HS-27A (cell line): Measurements from ENCODE around the gene HSD17B4.
"Not testable (repeated sequence)": the region's sequence is repeated elsewhere in the genome, so short reads cannot be mapped to it uniquely, and the experiment has no call there.

Experiments used
- DNase-seq: peaks from one replicate; pipeline ENCODE4 v3.0.0-alpha.2; 2012; ENCODE audit warnings: low read depth, missing footprints

HSD17B4 gene

GRCh38 chr5:119480629-119481028, 28.3 kb downstream of the HSD17B4 start:
- DNase-seq: not testable (repeated sequence)

DNA sequence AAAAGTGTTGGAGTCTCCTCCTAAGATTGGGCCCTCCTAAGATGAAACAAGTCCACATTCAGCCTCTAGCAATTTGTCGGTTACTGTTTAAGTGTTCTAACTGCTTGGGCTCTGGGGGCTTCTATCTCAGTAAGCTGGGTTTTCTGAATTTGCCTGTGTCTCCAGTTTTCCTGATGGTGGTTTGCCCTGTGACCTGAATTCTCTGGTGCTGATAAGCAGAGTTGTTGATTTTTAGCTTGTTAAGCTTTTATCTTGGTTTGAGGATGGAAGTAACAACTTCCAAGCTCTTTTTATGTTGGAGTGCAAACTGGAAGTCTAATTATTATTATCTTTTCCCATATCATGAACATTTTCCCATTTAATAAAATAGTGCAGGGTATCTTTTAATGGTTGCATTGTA, 30.9 kb downstream of the HSD17B4 start:
- DNase-seq: no peak

DNA sequence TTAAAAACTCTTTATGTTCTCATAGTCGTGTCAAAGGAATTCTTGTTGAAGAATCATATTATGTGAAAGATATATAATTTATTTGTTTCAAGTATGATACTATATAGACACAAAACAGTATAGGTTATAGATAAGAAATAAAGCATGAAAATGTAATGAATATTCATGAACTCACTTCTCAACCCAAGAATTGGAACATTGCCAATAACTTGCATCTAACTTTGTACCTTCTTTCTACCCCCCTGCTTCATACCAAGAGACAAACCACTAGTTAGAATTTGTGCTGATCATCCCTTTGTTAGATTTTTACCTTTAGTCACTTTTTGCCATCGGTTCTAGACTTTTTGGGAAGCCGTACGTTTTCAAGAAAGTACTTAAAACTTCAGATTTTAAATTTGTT, 32.6 kb downstream of the HSD17B4 start:
- DNase-seq: no peak

- no peak for DNase-seq
Measured at GRCh38 chr5:119501671-119502179, 49.4 kb downstream of the HSD17B4 start.

DNA sequence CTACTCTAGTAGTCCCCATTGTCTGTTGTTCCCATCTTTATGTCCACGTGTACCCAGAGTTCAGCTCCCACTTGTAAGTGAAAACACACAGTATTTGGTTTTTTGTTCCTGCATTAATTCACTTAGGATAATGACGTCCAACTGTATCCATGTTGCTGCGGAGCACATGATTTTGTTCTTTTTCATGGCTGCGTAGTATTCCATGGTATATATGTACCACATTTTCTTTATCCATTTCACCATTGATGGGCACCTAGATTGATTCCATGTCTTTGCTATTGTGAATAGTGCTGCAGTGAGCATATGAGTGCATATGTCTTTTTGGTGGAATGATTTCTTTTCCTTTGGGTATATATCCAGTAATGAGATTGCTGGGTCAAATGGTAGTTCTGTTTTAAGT, 51.6 kb downstream of the HSD17B4 start:
- DNase-seq: not testable (repeated sequence)

- no peak for DNase-seq
Measured at GRCh38 chr5:119512277-119512676, 60.0 kb downstream of the HSD17B4 start.

DNA sequence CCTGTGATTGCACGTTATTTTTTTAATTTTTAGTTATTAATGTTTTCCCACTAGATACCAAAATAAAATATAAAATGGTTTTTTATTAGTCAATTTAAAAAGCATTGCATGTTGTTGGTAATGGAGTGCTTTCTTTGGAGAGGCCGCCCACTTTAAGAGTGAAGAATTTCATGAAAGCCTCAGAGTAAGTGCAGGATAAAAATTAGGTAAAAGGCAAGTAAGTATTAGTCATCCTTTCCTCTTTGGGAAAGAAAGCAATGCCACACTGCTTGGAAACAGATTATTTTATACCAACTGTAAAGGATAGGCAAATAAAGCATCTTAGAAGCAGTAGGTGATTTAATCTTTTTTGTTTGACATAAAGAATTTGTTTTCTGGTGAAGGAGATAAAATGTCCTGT, 62.9 kb downstream of the HSD17B4 start:
- DNase-seq: no peak

GRCh38 chr5:119517115-119517514, 64.8 kb downstream of the HSD17B4 start:
- DNase-seq: not testable (repeated sequence)

GRCh38 chr5:119521232-119521631, 68.9 kb downstream of the HSD17B4 start:
- no peak for DNase-seq

DNA sequence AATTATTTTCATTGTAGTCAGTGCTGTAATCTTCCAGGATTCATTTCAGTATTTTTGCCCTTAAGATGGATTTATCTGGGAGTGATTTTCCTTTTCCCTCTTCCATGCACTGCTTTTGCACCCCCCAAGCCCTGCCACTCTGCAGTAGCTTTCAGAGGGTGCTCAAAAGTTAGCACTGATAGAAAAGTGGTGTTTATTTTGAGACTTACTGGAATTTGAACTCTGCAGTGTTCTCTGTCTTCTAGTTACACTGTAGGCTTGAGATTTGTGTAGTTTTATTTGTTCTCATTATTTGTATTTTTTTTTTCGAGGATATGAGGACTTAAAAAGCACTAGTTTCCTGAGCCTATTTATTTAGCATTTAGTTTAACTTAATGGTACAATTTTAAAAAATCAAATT, 70.5 kb downstream of the HSD17B4 start:
- DNase-seq: no peak

DNA sequence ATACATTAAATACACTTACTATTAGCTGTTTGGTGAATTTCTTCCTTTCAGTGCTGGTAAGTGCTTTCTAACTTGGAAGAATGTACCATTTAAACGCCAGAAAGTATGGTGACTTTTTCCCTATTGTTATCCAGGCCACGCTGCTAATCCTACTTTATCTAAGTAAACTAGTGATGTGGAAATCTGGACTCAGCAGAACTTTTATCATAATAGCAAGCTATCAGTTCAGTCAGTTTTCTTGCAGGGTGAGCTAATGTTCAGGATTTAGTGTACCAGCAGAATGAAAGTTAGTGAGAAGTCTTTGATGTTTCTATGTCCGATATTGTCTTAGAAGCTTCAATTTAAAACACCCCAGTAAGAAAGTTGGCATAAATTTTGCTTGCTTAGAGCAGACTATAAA, 72.2 kb downstream of the HSD17B4 start:
- DNase-seq: no peak

DNA sequence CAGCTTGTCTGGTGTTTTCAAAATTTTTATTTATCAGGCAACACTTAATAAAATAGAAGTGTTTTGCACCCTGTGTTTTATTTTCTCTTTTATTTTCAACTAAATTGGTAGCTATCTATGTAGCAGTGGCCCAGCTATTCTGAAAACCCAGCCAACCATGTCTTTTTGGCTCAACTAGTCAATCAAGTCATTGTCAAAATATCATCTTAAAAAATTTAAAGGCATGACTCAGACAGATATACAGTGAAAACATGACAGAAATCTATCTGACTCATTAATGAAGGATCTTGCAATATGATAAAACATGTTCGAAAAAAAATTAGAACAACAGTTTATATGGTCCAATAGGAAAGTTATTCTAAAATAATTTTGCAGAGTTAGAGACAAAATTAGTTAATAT, 75.1 kb downstream of the HSD17B4 start:
- DNase-seq: peak; percentile 17

- DNase-seq: no peak
Measured at GRCh38 chr5:119529811-119530210, 77.5 kb downstream of the HSD17B4 start.

- no peak for DNase-seq
Measured at GRCh38 chr5:119532637-119533036, 80.3 kb downstream of the HSD17B4 start.

- no peak for DNase-seq
Measured at GRCh38 chr5:119537704-119538103, 85.4 kb downstream of the HSD17B4 start.

DNA sequence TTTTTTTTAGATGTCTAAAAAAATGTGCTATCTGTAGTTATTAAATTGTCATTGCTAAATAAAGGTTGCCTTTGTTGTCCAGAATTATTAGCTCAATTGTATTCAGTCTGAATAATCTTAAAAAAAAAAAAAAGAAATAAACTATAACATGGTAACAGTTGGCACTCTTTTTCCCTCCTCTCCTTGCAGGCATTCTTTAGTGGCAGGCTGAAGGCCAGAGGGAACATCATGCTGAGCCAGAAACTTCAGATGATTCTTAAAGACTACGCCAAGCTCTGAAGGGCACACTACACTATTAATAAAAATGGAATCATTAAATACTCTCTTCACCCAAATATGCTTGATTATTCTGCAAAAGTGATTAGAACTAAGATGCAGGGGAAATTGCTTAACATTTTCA, 89.4 kb downstream of the HSD17B4 start:
- DNase-seq: no peak

- no peak for DNase-seq
Measured at GRCh38 chr5:119551819-119552218, 99.5 kb downstream of the HSD17B4 start.

- no peak for DNase-seq
Measured at GRCh38 chr5:119554597-119554996, 102.3 kb downstream of the HSD17B4 start.

DNA sequence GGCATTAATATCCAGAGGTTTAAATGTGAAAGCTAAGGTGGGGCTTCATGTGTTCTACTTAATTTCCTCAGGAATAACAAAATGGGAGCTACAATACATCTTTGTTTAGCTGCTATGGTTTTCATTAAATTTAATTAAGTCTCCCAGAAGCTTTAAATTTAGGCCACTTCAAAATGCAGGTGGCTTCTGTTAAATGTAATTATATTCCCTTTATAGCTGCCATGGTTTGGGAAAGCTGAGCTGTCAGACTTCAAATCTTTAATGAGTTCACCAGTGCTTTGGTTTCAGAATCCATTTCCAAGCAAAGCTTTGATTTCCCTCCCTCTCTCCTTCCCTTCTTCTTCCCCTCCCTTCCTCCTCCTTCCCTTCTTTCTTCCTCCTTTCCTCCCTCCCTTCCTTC, 118.6 kb downstream of the HSD17B4 start:
- DNase-seq: no peak

DNA sequence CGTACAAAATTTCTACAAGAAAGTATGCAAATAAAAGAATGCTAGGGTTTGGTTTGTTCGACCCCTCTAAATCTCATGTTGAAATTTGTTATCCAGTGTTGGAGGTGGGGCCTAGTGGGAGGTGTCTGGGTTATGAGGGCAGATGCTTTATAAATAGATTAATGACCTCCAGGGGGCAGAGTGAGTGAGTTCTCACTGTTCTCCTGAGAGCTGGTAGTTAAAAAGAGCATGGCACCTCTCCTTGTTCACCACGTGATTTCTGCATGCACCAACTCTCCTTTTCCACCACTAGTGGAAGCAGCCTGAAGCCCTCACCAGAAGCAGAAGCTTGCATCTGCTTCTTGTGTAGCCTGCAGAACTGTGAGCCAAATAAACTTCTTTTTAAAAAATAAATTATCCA, 126.6 kb downstream of the HSD17B4 start:
- peak; percentile 15 for DNase-seq

DNA sequence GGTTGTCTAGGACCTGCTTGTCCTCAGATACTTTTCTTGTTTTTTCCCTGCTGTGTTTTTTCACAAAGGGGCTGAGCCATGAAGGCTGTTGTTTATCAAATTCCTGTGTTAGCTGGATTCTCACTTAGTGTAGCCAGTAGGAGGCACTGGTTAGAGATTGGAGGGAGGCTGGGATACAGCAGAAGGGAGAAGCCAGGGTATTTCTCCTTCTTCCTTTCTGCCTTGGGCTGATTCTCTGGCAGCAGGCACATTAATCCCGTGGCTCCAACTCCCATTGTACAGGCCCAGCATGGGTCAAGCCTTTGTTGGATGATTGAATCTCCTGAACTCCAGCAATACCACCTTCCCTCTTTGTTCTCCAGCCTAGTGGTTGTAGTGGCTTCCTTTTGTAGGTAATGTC, 130.7 kb downstream of the HSD17B4 start:
- no peak for DNase-seq

DNA sequence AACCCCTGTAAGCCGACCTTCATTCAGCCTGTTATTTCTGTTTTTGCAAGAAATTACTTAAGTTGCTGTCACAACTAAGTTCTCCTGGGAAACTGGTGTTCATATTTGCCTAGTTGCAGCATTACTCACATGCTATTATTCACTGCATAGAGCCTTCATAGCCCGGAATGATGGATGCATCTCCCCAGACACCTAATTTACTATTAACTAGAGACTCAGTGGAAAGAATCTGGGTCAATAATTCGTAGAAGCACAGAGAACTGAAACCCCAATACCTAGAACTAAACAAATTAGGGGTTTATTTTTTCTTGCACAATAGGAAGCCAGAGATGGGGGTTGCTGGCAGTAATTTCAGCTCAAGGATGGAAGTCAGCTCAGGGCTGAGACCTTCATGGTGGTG, 131.4 kb downstream of the HSD17B4 start:
- no peak for DNase-seq
